Activated CD4-positive, alpha-beta memory T cell treated with anti-CD3 and anti-CD28 coated beads for 36 hours (primary cell): ENCODE data around the gene RBMS3. TPM values are rescaled to one million over a fixed set of nuclear protein-coding genes. Genes with fewer than 3 reads are reported as not detected.

Experiments used
- CTCF ChIA-PET: fragments of 350-600 bp; sonication (Branson Sonifier 250); formaldehyde crosslinking; loops from one replicate; lab custom pipeline; 2021; ENCODE audit warnings: antibody characterized with exemption, inconsistent platforms; lab: Charles Lee
- POLR2A ChIA-PET: fragments of 350-600 bp; sonication (Branson Sonifier 250); formaldehyde crosslinking; loops from one replicate; lab custom pipeline; 2021; ENCODE audit warnings: antibody characterized with exemption; lab: Charles Lee
- DNase-seq: peaks from one replicate; pipeline ENCODE4 v3.0.0-alpha.2; 2020
- H3K27ac Mint-ChIP-seq: one replicate; pipeline ENCODE4 v1.8.0; 2021; ENCODE audit warnings: mixed read lengths
- H3K27me3 Mint-ChIP-seq: one replicate; pipeline ENCODE4 v1.8.0; 2021; ENCODE audit warnings: mixed read lengths
- H3K36me3 Mint-ChIP-seq: one replicate; pipeline ENCODE4 v1.8.0; 2021; ENCODE audit warnings: mixed read lengths
- H3K4me1 Mint-ChIP-seq: one replicate; pipeline ENCODE4 v1.8.0; 2021; ENCODE audit warnings: low read depth, mixed read lengths
- H3K4me3 Mint-ChIP-seq: one replicate; pipeline ENCODE4 v1.8.0; 2021; ENCODE audit warnings: mild to moderate bottlenecking, mixed read lengths
- H3K9me3 Mint-ChIP-seq: one replicate; pipeline ENCODE4 v1.8.0; 2021; ENCODE audit warnings: mixed read lengths
- intact Hi-C: fragments of 100-400 bp; cut with micrococcal nuclease; formaldehyde crosslinking; loops from one replicate; pipeline ENCODE4 v1.15.1; 2023
- total RNA-seq, 2 experiments: library from RNA; stranded (reverse); gene quantifications; one replicate each; pipeline ENCODE4 v1.2.3, GENCODE V29; 2021

Gene RBMS3
- total RNA-seq, 2 experiments from 2014 or later: 1.6 TPM

GRCh38 chr3:29899021-29899420 lies 618.1 kb downstream of the RBMS3 start:
- CTCF ChIA-PET: no interaction called here
- Mint-ChIP-seq H3K9me3 (no peaks in the 10 kb centered on the region), H3K36me3 (no peaks in the 10 kb centered on the region), H3K27me3 (no peaks in the 10 kb centered on the region), H3K27ac (no peak overlapping the region), H3K4me3 (no peak overlapping the region), H3K4me1 (no peaks in the 10 kb centered on the region)
- intact Hi-C loops: no loop called here
- POLR2A ChIA-PET: no interaction called here
- no peak for DNase-seq

- CTCF ChIA-PET: no interaction called here
Observed at GRCh38 chr3:29901097-29901496, 620.2 kb downstream of the RBMS3 start.

GRCh38 chr3:29903600-29903999 lies 622.7 kb downstream of the RBMS3 start:
- H3K36me3 Mint-ChIP-seq: no peaks in the 10 kb centered on the region
- no peaks in the 10 kb centered on the region for H3K4me1 Mint-ChIP-seq
- H3K27ac Mint-ChIP-seq: no peak overlapping the region
- intact Hi-C loops: loop anchor here (10.0 kb wide), 1 partner anchor 339 kb away; no protein-coding TSS in a partner anchor
- no peaks in the 10 kb centered on the region for H3K27me3 Mint-ChIP-seq
- H3K4me3 Mint-ChIP-seq: no peak overlapping the region
- DNase-seq: no peak
- H3K9me3 Mint-ChIP-seq: no peaks in the 10 kb centered on the region
- ChIA-PET POLR2A (no interaction called here), CTCF (no interaction called here)

More at GRCh38 chr3:29901097-29901496, 620.2 kb downstream of the RBMS3 start:
- H3K27ac Mint-ChIP-seq: no peak overlapping the region
- POLR2A ChIA-PET: no interaction called here
- no peak overlapping the region for H3K4me3 Mint-ChIP-seq
- H3K4me1 Mint-ChIP-seq: no peaks in the 10 kb centered on the region
- H3K9me3 Mint-ChIP-seq: no peaks in the 10 kb centered on the region
- intact Hi-C loops: loop anchor here (10.0 kb wide), 1 partner anchor 336 kb away; no protein-coding TSS in a partner anchor
- no peaks in the 10 kb centered on the region for H3K27me3 Mint-ChIP-seq
- H3K36me3 Mint-ChIP-seq: no peaks in the 10 kb centered on the region
- DNase-seq: no peak

- POLR2A ChIA-PET: no interaction called here
- CTCF ChIA-PET: no interaction called here
- H3K4me3 Mint-ChIP-seq: no peak overlapping the region
- H3K4me1 Mint-ChIP-seq: no peaks in the 10 kb centered on the region
- intact Hi-C loops: loop anchor here (10.0 kb wide), 1 partner anchor 342 kb away; no protein-coding TSS in a partner anchor
- H3K9me3 Mint-ChIP-seq: no peaks in the 10 kb centered on the region
- DNase-seq: no peak
- no peaks in the 10 kb centered on the region for H3K36me3 Mint-ChIP-seq
- H3K27me3 Mint-ChIP-seq: peaks cover 1% of the 10 kb centered on the region
- no peak overlapping the region for H3K27ac Mint-ChIP-seq
Observed at GRCh38 chr3:29906906-29907305, 626.0 kb downstream of the RBMS3 start.

DNA sequence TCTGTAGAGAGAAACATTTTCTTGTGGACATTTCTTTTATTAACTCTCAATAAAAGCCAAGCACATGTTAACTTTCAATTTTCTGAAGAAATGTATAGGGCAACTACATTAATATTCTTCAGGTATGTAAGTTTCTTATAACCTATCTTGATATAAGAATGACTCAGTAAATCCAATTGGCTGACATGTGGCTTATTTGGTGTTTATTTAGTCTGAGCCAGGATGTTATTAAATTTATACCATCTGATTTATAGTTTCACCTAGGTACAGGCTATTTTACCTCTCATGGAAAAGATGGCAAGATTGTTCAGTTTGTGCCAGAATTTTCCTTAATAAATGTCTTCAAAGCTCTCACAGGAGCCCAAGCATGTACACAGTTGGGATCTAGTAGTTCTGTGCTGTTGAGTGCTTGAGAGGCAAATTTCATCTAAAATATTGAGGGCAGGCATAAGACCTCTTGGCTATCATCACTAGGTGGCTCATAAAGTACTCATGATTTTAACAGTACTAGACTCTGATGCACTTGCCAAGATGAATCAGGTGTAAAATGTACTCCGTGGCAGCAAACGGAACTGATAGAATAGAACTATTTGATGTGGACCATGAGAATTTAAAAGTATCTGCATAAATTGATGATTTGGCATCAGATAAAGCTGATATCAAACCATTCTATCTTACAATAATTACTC lies 631.9 kb downstream of the RBMS3 start:
- Mint-ChIP-seq H3K27me3 (peaks cover 5% of the 10 kb centered on the region), H3K9me3 (no peaks in the 10 kb centered on the region), H3K4me1 (no peaks in the 10 kb centered on the region), H3K36me3 (no peaks in the 10 kb centered on the region), H3K27ac (no peak overlapping the region), H3K4me3 (no peak overlapping the region)
- POLR2A ChIA-PET: no interaction called here
- intact Hi-C loops: no loop called here
- DNase-seq: no peak
- CTCF ChIA-PET: no interaction called here

DNA sequence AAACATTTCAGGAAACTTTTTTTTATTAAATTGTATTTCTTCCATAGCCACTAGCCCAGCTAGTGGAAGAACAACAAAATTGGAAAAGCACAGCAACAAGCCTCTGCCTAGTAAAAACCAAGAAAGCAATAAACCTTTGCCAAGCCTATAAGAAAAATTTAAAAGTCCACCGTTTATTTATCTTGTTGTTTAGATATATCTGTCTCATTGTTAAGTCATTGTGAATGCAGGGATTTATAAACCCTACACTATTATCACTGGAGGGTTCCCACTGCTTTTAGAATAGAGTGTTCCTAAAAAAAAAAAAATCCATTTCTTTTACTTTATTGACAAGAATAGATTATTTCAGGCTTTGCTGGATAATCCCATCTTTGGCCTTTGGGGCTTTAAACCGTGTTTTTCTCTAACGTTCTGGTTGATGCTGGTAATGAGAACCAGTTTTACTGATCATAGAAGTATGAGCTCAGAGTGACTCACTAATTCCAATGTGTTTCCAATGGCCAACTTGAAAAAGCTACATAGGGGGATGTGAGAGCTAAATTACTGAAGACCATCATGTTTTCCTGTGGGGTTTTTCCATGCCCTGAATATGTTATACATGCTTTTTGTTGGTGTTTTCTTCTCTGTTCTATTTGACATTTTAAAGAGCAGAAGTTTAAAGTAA lies 634.1 kb downstream of the RBMS3 start:
- intact Hi-C loops: no loop called here
- Mint-ChIP-seq H3K36me3 (no peaks in the 10 kb centered on the region), H3K4me1 (no peaks in the 10 kb centered on the region), H3K4me3 (no peak overlapping the region), H3K27ac (no peak overlapping the region), H3K27me3 (peaks cover 3% of the 10 kb centered on the region), H3K9me3 (no peaks in the 10 kb centered on the region)
- POLR2A ChIA-PET: no interaction called here
- no peak for DNase-seq
- CTCF ChIA-PET: no interaction called here

DNA sequence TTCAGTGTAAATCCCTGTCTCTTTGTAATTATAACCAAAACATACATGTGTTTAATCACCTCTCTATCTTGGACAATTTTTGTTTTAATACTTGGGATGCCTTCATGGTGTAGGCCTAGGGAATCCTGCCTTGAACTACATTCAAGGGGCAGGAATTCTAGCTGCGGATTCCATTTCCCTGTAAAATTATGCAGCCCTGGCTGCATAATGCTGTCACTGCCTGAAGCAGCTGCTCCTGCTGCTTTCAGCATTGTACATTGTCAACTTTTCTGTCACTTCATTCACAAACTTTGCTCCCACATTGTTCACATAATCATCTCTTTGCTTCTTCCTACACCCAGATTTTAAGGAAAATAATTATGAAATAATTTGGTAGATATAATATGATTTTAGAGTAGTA lies 638.7 kb downstream of the RBMS3 start:
- ChIA-PET POLR2A (no interaction called here), CTCF (interaction anchor here (0.6 kb wide), 1 partner anchor 668 kb away, joined by 3 read pairs; no protein-coding TSS in a partner anchor)
- no peaks in the 10 kb centered on the region for H3K4me1 Mint-ChIP-seq
- no peaks in the 10 kb centered on the region for H3K9me3 Mint-ChIP-seq
- H3K27ac Mint-ChIP-seq: no peak overlapping the region
- intact Hi-C loops: no loop called here
- H3K36me3 Mint-ChIP-seq: no peaks in the 10 kb centered on the region
- peaks cover 3% of the 10 kb centered on the region for H3K27me3 Mint-ChIP-seq
- DNase-seq: no peak
- H3K4me3 Mint-ChIP-seq: no peak overlapping the region

GRCh38 chr3:29922992-29923746 lies 642.3 kb downstream of the RBMS3 start:
- Mint-ChIP-seq H3K4me1 (no peaks in the 10 kb centered on the region), H3K4me3 (no peak overlapping the region), H3K27me3 (no peaks in the 10 kb centered on the region), H3K9me3 (no peaks in the 10 kb centered on the region), H3K27ac (no peak overlapping the region), H3K36me3 (no peaks in the 10 kb centered on the region)
- DNase-seq: no peak
- CTCF ChIA-PET: no interaction called here
- POLR2A ChIA-PET: no interaction called here
- intact Hi-C loops: no loop called here

DNA sequence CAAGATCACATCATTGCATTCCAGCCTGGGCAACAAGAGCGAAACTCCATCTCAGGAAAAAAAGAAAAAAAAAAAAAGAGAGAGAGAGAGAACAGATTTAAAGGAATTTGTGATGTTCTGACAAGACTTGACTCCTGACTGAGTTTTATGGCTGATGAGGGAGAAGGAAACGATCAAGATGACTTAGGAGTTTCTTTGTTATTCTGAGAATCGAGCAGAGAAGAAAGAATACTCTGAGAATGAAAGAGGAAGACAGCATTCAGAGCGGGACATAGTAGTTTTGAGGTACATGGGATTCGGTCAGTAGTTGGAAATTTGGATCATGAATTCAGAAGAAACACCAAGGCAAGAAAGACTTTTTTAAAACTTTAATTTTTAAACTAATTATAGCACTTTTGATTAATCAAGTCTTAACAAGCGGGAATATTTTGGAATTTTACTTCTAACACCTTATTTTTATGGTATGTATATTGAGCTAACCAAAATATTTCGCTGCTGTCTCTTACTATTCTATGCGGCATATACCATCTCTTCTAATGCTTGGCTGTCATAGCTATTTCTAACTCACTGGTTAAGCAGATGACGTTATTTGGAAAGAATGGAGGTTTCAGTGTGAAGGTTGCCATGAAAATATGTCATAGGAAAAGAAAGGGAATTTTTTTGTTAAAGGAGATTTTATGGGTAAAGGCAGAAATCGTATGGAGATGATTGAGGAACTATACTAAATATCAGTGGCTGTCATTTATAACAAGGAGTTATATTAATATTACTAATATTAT lies 644.1 kb downstream of the RBMS3 start:
- no peak overlapping the region for H3K27ac Mint-ChIP-seq
- ChIA-PET CTCF (no interaction called here), POLR2A (no interaction called here)
- no peak for DNase-seq
- H3K4me1 Mint-ChIP-seq: no peaks in the 10 kb centered on the region
- no peaks in the 10 kb centered on the region for H3K27me3 Mint-ChIP-seq
- H3K9me3 Mint-ChIP-seq: no peaks in the 10 kb centered on the region
- intact Hi-C loops: no loop called here
- H3K4me3 Mint-ChIP-seq: no peak overlapping the region
- H3K36me3 Mint-ChIP-seq: no peaks in the 10 kb centered on the region

DNA sequence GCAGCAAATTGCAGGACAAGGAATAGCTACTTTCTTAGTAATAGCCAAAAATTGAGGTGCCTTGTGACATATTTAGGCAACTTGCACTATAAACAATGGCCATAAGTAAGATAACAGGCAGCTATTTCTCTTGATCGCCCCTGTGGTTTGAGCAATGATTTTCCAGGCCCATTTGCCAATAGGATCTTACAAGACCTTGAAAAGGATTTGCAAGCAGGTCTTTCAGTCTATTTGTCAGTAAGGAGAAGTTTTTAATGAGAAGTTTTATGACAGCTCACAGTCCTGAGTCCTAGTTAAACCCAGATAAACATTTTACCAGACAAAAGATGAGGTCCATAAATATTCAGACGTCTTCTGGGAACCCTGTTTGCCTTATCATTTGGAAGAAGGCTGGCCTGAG lies 645.5 kb downstream of the RBMS3 start:
- ChIA-PET POLR2A (no interaction called here), CTCF (no interaction called here)
- no peak for DNase-seq
- H3K27ac Mint-ChIP-seq: no peak overlapping the region
- intact Hi-C loops: no loop called here
- H3K27me3 Mint-ChIP-seq: no peaks in the 10 kb centered on the region
- no peaks in the 10 kb centered on the region for H3K36me3 Mint-ChIP-seq
- no peaks in the 10 kb centered on the region for H3K9me3 Mint-ChIP-seq
- no peak overlapping the region for H3K4me3 Mint-ChIP-seq
- H3K4me1 Mint-ChIP-seq: no peaks in the 10 kb centered on the region

- H3K4me3 Mint-ChIP-seq: no peak overlapping the region
- H3K27ac Mint-ChIP-seq: no peak overlapping the region
- POLR2A ChIA-PET: no interaction called here
- peaks cover 8% of the 10 kb centered on the region for H3K27me3 Mint-ChIP-seq
- no peaks in the 10 kb centered on the region for H3K36me3 Mint-ChIP-seq
- intact Hi-C loops: no loop called here
- H3K9me3 Mint-ChIP-seq: no peaks in the 10 kb centered on the region
- CTCF ChIA-PET: no interaction called here
- no peak for DNase-seq
- H3K4me1 Mint-ChIP-seq: peaks cover 3% of the 10 kb centered on the region
Observed at GRCh38 chr3:29932696-29933325, 651.9 kb downstream of the RBMS3 start.
